Spleen (tissue), 11 donors: ENCODE data around the gene PLEKHM3. TPM values are rescaled to one million over a fixed set of nuclear protein-coding genes. Genes with fewer than 3 reads are reported as not detected.

Source experiments
- DNase-seq: peaks from one replicate; pipeline ENCODE4 v3.0.0-alpha.2; 2020
- H3K27ac ChIP-seq, 8 donors: fragments of 200-600 bp; sonication (generic) in 7 of 8; 1 replicate in 4 of 8; 2 replicates in 4 of 8; pipeline versions ENCODE4 v1.5.0 to v1.8.0; 2016 to 2021; ENCODE audit warnings: inconsistent platforms in 4 of 8, mild to moderate bottlenecking in 4 of 8, moderate library complexity in 1 of 8
- H3K27me3 ChIP-seq, 7 donors: fragments of 200-600 bp; sonication (generic) in 6 of 7; replicated peaks in 1 of 7; 1 replicate in 4 of 7; 2 replicates in 3 of 7; pipeline versions ENCODE4 v1.5.0 to v1.8.0; 2016 to 2021; ENCODE audit warnings: inconsistent platforms in 3 of 7, mild to moderate bottlenecking in 1 of 7
- H3K36me3 ChIP-seq, 6 donors: fragments of 200-600 bp; sonication (generic) in 5 of 6; 1 replicate in 4 of 6; 2 replicates in 2 of 6; pipeline versions ENCODE4 v1.5.0 to v1.8.0; 2016 to 2021; ENCODE audit warnings: inconsistent platforms in 2 of 6
- H3K4me1 ChIP-seq, 6 donors: fragments of 200-600 bp; sonication (generic) in 5 of 6; 1 replicate in 3 of 6; 2 replicates in 3 of 6; pipeline versions ENCODE4 v1.5.0 to v1.8.0; 2016 to 2021; ENCODE audit warnings: inconsistent platforms in 3 of 6
- H3K4me3 ChIP-seq, 8 donors: fragments of 200-600 bp; sonication (generic) in 7 of 8; 1 replicate in 4 of 8; 2 replicates in 4 of 8; pipeline versions ENCODE4 v1.5.0 to v1.8.0; 2016 to 2021; ENCODE audit warnings: inconsistent platforms in 4 of 8, mild to moderate bottlenecking in 4 of 8, moderate library complexity in 2 of 8
- H3K9me3 ChIP-seq, 8 donors: fragments of 200-600 bp; sonication (generic) in 7 of 8; 1 replicate in 4 of 8; 2 replicates in 4 of 8; pipeline versions ENCODE4 v1.5.0 to v1.8.0; 2016 to 2021; ENCODE audit warnings: inconsistent platforms in 4 of 8
- POLR2A ChIP-seq, 3 donors: fragments of 450-650 bp; IDR thresholded peaks; one replicate each; pipeline ENCODE4 v1.5.1; 2017; ENCODE audit warnings: antibody characterized with exemption in 3 of 3, mild to moderate bottlenecking in 1 of 3
- POLR2AphosphoS5 ChIP-seq, 3 donors: sonication (generic); formaldehyde crosslinking; IDR thresholded peaks; one replicate each; pipeline ENCODE4 v1.5.1; 2017; ENCODE audit warnings: antibody characterized with exemption in 3 of 3
- WGBS, 5 donors: extraction: QIAGEN DNeasy Blood & Tissue Kit in 3 of 5; methylation state at CpG; one replicate each; pipeline versions ENCODE4 v1.1.5 to v1.1.7; 2013 to 2018; 5-methylcytosine and 5-hydroxymethylcytosine counted together
- intact Hi-C: fragments of 100-400 bp; cut with DNase I; formaldehyde crosslinking; loops from one replicate; pipeline ENCODE4 v1.15.0; 2023; ENCODE audit warnings: low total_unique reads
- polyA plus RNA-seq, 3 donors: library from polyadenylated mRNA; stranded (reverse); fragments of 200-250 nt; gene quantifications; one replicate each; pipeline ENCODE4 v1.2.1, GENCODE V29; 2013
- total RNA-seq, 7 donors: library from RNA; depleted of rRNA in 3 of 7; stranded (reverse); fragments of >200 nt in 3 of 7; fragmentation: NEBNext Ultra II Directional in 4 of 7; extraction: Animal tissue kit (Norgen Biotek cat#: 25700) in 4 of 7; gene quantifications; one replicate each; pipeline versions ENCODE4 v1.1.0 to v1.2.1, GENCODE V29; 2016 to 2021
- TF ChIP-seq, protein P1 (sequence below), 11 experiments: fragments of 200-600 bp in 7 of 11; fragments of 450-650 bp in 4 of 11; sonication (generic) in 4 of 11; IDR thresholded peaks in 8 of 11; conservative IDR thresholded peaks in 3 of 11; 1 replicate in 7 of 11; 2 replicates in 4 of 11; pipeline versions ENCODE4 v1.4.0 to v1.8.0; 2016 to 2021; ENCODE audit warnings: antibody characterized with exemption in 11 of 11, inconsistent platforms in 4 of 11, mild to moderate bottlenecking in 1 of 11
- donor health status: healthy with polysubstance abuse.
- donor health status: DM: no; HTN: no; CAD: no; lungs with moderate emphysema.
- donor health status: DM: no; HTN: no; CAD: no.
- donor health status: Bipolar disorder and iron deficiency.
- donor health status: healthy.
- donor health status: DM: no; HTN: no; CAD: no.
- donor health status: DM: yes; HTN: yes; CAD: no.

PLEKHM3 gene
- total and polyA plus RNA-seq, 10 donors = 2.4 to 24.3 (median 18.3) TPM

DNA sequence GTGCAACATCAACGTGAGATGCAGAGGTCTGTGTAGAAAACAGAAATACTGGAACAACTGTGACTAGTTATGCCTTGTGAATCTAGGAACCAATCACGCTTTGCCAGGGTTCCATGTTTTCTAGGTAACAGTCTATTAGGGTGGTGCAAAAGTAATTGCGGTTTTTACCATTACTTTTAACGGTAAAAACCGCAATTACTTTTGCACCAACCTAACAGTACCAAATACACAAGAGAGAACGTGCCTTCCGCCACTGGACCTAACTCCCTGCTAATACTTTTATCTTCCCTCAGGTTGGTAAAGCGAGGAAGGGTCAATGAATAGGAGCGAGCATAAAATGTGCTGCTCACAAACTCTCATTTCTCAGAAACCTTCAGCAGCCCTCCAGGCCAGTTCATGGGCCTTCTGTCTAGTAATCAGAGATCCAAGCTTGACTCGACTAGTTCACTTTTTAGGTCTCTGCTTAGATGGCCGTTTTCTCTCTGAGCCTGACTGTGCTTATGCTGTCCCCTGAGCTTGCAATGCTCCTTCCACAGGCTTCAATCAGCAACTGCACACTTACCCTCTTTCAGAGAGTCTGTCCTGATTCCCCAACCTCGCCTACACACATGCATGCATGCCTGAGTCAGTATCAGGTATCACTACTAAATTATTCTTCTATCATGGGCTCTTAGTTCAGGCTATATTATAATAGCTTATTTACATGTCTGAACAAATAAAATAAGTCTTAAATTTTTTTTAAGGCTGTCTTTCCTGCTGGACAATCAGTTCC, 47.0 kb downstream of the PLEKHM3 start:
- intact Hi-C loops = loop anchor here (5.0 kb wide), 1 partner anchor 211 kb away; the partner anchor contains the start of gene FZD5
- TF ChIP-seq, protein P1, sequence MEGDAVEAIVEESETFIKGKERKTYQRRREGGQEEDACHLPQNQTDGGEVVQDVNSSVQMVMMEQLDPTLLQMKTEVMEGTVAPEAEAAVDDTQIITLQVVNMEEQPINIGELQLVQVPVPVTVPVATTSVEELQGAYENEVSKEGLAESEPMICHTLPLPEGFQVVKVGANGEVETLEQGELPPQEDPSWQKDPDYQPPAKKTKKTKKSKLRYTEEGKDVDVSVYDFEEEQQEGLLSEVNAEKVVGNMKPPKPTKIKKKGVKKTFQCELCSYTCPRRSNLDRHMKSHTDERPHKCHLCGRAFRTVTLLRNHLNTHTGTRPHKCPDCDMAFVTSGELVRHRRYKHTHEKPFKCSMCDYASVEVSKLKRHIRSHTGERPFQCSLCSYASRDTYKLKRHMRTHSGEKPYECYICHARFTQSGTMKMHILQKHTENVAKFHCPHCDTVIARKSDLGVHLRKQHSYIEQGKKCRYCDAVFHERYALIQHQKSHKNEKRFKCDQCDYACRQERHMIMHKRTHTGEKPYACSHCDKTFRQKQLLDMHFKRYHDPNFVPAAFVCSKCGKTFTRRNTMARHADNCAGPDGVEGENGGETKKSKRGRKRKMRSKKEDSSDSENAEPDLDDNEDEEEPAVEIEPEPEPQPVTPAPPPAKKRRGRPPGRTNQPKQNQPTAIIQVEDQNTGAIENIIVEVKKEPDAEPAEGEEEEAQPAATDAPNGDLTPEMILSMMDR (IDR thresholded peaks at IDR 0.05 in 8 of 11, conservative IDR thresholded peaks at IDR 0.05 in 3 of 11) = no peak
- TF ChIP-seq POLR2A (IDR thresholded peaks at IDR 0.05) = no peak
- no peak for TF ChIP-seq POLR2AphosphoS5 (IDR thresholded peaks at IDR 0.05)
- Histone ChIP-seq H3K27ac (no peak overlapping the region), H3K9me3 (no peaks in the 10 kb centered on the region), H3K36me3 (peaks cover 0 to 22% (median 12%) of the 10 kb centered on the region in 6 donors), H3K4me3 (no peak overlapping the region), H3K27me3 (no peaks in the 10 kb centered on the region), H3K4me1 (peaks cover 0 to 24% (median 9%) of the 10 kb centered on the region in 6 donors)
- DNase-seq = no peak
- WGBS, 5 donors = 92 to 96% (median 94%) methylated on average over 12 of the region's 12 CpGs

DNA sequence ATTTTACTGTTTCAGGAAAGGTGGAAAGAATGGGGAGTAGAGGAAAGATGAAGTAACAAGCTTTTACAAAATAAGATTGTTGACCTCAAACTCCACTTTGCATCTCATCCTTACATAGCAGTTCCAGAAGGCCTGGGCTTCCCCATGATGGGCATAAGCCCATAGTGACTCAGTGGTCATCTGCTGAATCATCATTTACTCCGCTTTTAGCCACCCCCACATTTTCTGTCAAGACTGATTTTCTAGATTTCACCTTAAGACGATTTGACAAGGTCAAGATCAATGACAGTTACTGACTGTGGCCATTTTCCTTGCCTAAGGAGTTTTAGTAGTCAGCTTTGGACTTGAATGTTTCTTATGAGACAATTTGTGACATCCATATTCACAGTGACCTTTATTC, 49.4 kb downstream of the PLEKHM3 start:
- Histone ChIP-seq H3K4me1 (peaks cover 0 to 14% (median 4%) of the 10 kb centered on the region in 6 donors), H3K27me3 (no peaks in the 10 kb centered on the region), H3K4me3 (no peak overlapping the region), H3K36me3 (peaks cover 0 to 22% (median 12%) of the 10 kb centered on the region in 6 donors), H3K9me3 (no peaks in the 10 kb centered on the region), H3K27ac (no peak overlapping the region)
- intact Hi-C loops = loop anchor here (5.0 kb wide), 1 partner anchor 209 kb away; the partner anchor contains the start of gene FZD5
- 86 to 93% (median 87%) methylated on average over 2 of the region's 2 CpGs for WGBS, 5 donors
- TF ChIP-seq POLR2A (IDR thresholded peaks at IDR 0.05) (no peak), POLR2AphosphoS5 (IDR thresholded peaks at IDR 0.05) (no peak)
- TF ChIP-seq, protein P1 (IDR thresholded peaks at IDR 0.05 in 8 of 11, conservative IDR thresholded peaks at IDR 0.05 in 3 of 11) = no peak
- DNase-seq = no peak

DNA sequence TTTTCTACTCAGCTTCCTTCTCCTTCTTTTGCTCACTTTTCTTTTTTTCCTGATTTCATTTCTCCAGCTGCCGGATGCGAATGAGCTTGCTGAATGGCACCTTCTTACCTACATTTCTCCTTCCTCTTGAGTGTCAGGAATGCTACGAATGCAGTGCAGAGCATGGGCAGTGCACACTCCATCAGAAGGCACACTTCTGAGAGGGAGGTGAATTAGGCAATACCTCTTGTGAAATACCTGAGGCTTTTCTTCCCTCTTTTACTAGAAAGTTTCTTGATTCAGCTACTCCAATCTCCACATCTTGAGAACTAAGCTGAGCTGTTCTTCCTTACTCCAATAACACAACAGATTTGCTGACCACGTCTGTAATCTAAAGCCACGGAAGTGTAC, 51.1 kb downstream of the PLEKHM3 start:
- intact Hi-C loops = no loop called here
- Histone ChIP-seq H3K4me1 (peaks cover 0 to 31% (median 12%) of the 10 kb centered on the region in 6 donors), H3K27me3 (no peaks in the 10 kb centered on the region), H3K27ac (peak overlapping the region in 1 of 8 donors; percentile 10), H3K9me3 (no peaks in the 10 kb centered on the region), H3K36me3 (peaks cover 0 to 22% (median 12%) of the 10 kb centered on the region in 6 donors), H3K4me3 (no peak overlapping the region)
- WGBS, 5 donors = 44 to 76% (median 58%) methylated on average over 5 of the region's 5 CpGs
- DNase-seq = no peak
- TF ChIP-seq, protein P1 (IDR thresholded peaks at IDR 0.05 in 8 of 11, conservative IDR thresholded peaks at IDR 0.05 in 3 of 11) = no peak
- TF ChIP-seq POLR2A (IDR thresholded peaks at IDR 0.05) = no peak
- no peak for TF ChIP-seq POLR2AphosphoS5 (IDR thresholded peaks at IDR 0.05)

DNA sequence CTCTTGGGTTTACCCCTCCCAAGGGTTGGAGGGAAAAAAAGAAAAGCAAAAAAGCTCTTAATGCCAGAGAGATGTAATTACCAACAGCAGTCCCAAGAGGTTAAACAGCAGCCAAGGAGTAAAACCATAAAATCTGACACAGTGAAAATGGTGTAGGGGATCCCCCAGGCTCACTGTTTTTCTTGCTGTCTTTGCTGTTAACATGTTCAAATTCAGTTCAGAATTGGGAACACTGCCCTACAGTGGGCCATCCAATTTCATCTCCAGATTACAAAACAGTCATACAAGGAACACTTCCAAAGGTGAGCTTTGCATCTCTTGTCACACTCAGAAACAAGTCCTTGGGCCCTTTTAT, 54.5 kb downstream of the PLEKHM3 start:
- Histone ChIP-seq H3K27me3 (no peaks in the 10 kb centered on the region), H3K27ac (no peak overlapping the region), H3K9me3 (no peaks in the 10 kb centered on the region), H3K36me3 (peaks cover 0 to 1% (median 0%) of the 10 kb centered on the region in 6 donors), H3K4me3 (no peak overlapping the region), H3K4me1 (peaks cover 0 to 36% (median 12%) of the 10 kb centered on the region in 6 donors)
- no peak for DNase-seq
- intact Hi-C loops = no loop called here
- TF ChIP-seq, protein P1 (IDR thresholded peaks at IDR 0.05 in 8 of 11, conservative IDR thresholded peaks at IDR 0.05 in 3 of 11) = no peak
- no peak for TF ChIP-seq POLR2A (IDR thresholded peaks at IDR 0.05)
- no peak for TF ChIP-seq POLR2AphosphoS5 (IDR thresholded peaks at IDR 0.05)
